ENCODE results near the gene WWTR1.

- TF ChIP-seq EZH2phosphoT487 (IDR thresholded peaks at IDR 0.05; ENCODE audit: unreplicated experiment) (no peak), CTCF (conservative IDR thresholded peaks at IDR 0.05; ENCODE audit: low read depth in 2 of 2) (no peak), EZH2 (IDR thresholded peaks at IDR 0.05; ENCODE audit: low read depth, unreplicated experiment) (no peak), POLR2AphosphoS5 (IDR thresholded peaks at IDR 0.05; ENCODE audit: low read depth) (no peak), REST (IDR thresholded peaks at IDR 0.05; ENCODE audit: unreplicated experiment) (no peak), ZNF331 (CRISPR knock-in tag; IDR thresholded peaks at IDR 0.05; ENCODE audit: low read depth) (no peak), CREB1 (CRISPR knock-in tag; IDR thresholded peaks at IDR 0.05; ENCODE audit: low read depth) (no peak), NANOG (IDR thresholded peaks at IDR 0.05; ENCODE audit: borderline replicate concordance) (no peak), ETS1 (IDR thresholded peaks at IDR 0.05) (no peak), STAT1 (IDR thresholded peaks at IDR 0.05; ENCODE audit: unreplicated experiment) (no peak), JUNB (IDR thresholded peaks at IDR 0.05; ENCODE audit: unreplicated experiment) (no peak), ZNF114 (CRISPR knock-in tag; IDR thresholded peaks at IDR 0.05) (no peak), ZNF462 (CRISPR knock-in tag; IDR thresholded peaks at IDR 0.05) (no peak)
Observed at GRCh38 chr3:149570016-149570415, 87.8 kb downstream of the WWTR1 start.

Data from GM23338 (cell line).